ENCODE data around the gene PCCA. TPM values are rescaled to one million over a fixed set of nuclear protein-coding genes. Genes with fewer than 3 reads are reported as not detected.

Gene PCCA
- total RNA-seq, 1 experiment from 2014 or later, result 10.0 TPM

Small RNA genes within 50 kb of the gene (small RNA-seq; reads per million reads assigned to genes)
- not detected for gene AL356575.1

Other genes with a start within 250 kb of the PCCA start
- gene ZIC5, start 117.3 kb upstream of the PCCA start, total RNA-seq (2014; rRNA removed; shearing (Covaris generic)), result not detected in 2 replicates
- 0.16 and 0.23 TPM in 2 replicates for gene ZIC2, start 107.3 kb upstream of the PCCA start, total RNA-seq (2014; rRNA removed; shearing (Covaris generic))